HAP-1 (cell line): ENCODE data around the gene DHX32.

Experiments
- DNase-seq, 2 experiments: peaks; one replicate each; pipeline ENCODE4 v3.0.0-alpha.2; 2016 to 2020; ENCODE audit warnings: low spot score in 2 of 2
- H3K27me3 ChIP-seq: fragments of 250-450 bp; sonication (Bioruptor Pico); 2 replicates; pipeline ENCODE4 v1.5.1; 2020; ENCODE audit warnings: low read depth, mild to moderate bottlenecking, moderate library complexity
- H3K36me3 ChIP-seq: fragments of 250-450 bp; sonication (Bioruptor Pico); replicated peaks from 2 replicates; pipeline ENCODE4 v1.5.1; 2020; ENCODE audit warnings: mild to moderate bottlenecking
- H3K4me1 ChIP-seq: fragments of 250-450 bp; sonication (Bioruptor Pico); 2 replicates; pipeline ENCODE4 v1.5.1; 2020; ENCODE audit warnings: mild to moderate bottlenecking
- H3K4me3 ChIP-seq: fragments of 250-450 bp; sonication (Bioruptor Pico); 2 replicates; pipeline ENCODE4 v1.5.1; 2020; ENCODE audit warnings: mild to moderate bottlenecking, moderate library complexity
- H3K9me3 ChIP-seq: fragments of 250-450 bp; sonication (Bioruptor Pico); 2 replicates; pipeline ENCODE4 v1.5.1; 2020; ENCODE audit warnings: mild to moderate bottlenecking, moderate library complexity
- in situ Hi-C: fragments of 300-500 bp; cut with MboI; formaldehyde crosslinking; loops from 3 replicates; pipeline ENCODE4 v1.14.3; 2020; ENCODE audit warnings: low sequenced_read_pairs, inconsistent platforms, mixed read lengths

DHX32 gene

DNA sequence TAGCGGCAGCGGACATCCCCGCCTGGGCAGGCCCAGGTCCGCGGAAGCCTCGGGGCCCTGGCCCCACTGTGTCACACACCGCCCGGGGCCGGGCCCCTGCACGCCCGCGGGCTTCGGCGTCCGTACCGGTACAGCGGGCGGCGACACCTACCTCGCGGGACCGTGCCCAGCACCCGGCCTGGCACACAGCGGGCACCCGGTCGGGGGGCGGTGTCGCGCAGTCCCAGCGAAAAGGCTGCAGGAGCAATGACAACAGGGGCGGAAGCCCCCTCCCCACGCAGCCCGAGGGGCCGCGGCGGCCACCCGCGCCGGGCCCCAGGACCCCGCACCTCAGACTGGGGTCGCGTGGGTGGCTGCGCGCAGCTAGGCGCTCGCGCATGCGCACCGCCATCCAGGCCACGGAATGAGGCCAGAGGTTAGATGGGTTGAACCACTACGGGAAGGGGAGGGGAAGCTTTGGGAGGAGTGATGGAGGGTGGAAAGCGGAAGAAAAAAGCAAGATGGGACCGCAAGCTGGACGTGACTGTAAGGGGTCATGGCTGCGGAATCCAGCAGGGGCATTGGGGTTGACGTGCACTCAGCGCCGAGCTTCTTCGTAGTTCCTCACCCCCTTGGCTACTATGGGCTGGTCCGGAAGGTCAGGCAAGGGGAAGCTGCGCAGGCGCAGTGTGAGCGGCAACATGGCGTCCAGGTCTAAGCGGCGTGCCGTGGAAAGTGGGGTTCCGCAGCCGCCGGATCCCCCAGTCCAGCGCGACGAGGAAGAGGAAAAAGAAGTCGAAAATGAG is 58.0 kb downstream of the DHX32 start, which contains the start of the genes BCCIP and UROS:
BCCIP (plus strand) TSS at position 669 of the 785 bp plus-strand sequence; CDS start at position 681, 12 bp downstream.
UROS (minus strand) TSS at position 381 of the 785 bp plus-strand sequence. CDS start 6,759 bp downstream, outside the sequence.
- Histone ChIP-seq H3K36me3 (peaks cover 25% of the 10 kb centered on the region), H3K4me1 (peaks cover 18% of the 10 kb centered on the region), H3K4me3 (peak within 1 kb of the TSS; percentile 76), H3K27me3 (no peaks in the 10 kb centered on the region), H3K9me3 (no peaks in the 10 kb centered on the region)
- DNase-seq = peak; percentile 78 to 91
- in situ Hi-C loops = no loop called here

DNA sequence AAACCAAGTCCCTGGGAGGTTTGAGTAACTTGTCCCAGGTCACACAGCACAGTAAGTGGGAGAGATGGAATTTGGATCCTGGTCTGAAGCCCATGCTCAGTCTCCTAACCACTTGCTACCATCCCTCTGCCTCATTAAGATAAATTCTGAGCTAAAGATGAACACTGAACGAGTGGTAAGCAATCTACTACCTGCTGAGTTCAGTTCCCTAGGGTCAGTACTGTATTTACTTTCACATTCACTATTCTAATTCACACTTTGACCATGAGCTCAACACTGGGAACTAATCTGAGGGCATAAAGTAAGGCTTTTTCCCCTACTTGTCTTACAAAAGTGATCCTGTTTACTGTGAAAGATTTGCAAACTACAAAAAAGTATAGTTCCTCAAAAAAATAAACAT is 60.4 kb downstream of the DHX32 start:
- in situ Hi-C loops = no loop called here
- no peaks in the 10 kb centered on the region for H3K27me3 ChIP-seq
- H3K36me3 ChIP-seq = peaks cover 6% of the 10 kb centered on the region
- H3K9me3 ChIP-seq = no peaks in the 10 kb centered on the region
- DNase-seq = no peak
- no peak overlapping the region for H3K4me3 ChIP-seq
- peaks cover 11% of the 10 kb centered on the region for H3K4me1 ChIP-seq

- DNase-seq = no peak
- H3K9me3 ChIP-seq = no peaks in the 10 kb centered on the region
- in situ Hi-C loops = no loop called here
- H3K4me1 ChIP-seq = no peaks in the 10 kb centered on the region
- no peaks in the 10 kb centered on the region for H3K27me3 ChIP-seq
- peaks cover 5% of the 10 kb centered on the region for H3K36me3 ChIP-seq
- no peak overlapping the region for H3K4me3 ChIP-seq
Measured at GRCh38 chr10:125817337-125817946, 63.6 kb downstream of the DHX32 start.

- DNase-seq = no peak
- in situ Hi-C loops = no loop called here
- peaks cover 10% of the 10 kb centered on the region for H3K36me3 ChIP-seq
- no peaks in the 10 kb centered on the region for H3K9me3 ChIP-seq
- H3K27me3 ChIP-seq = no peaks in the 10 kb centered on the region
- H3K4me1 ChIP-seq = no peaks in the 10 kb centered on the region
- H3K4me3 ChIP-seq = no peak overlapping the region
Measured at GRCh38 chr10:125816548-125816947, 64.5 kb downstream of the DHX32 start.

- no peak overlapping the region for H3K4me3 ChIP-seq
- DNase-seq = no peak
- H3K9me3 ChIP-seq = no peaks in the 10 kb centered on the region
- in situ Hi-C loops = no loop called here
- H3K4me1 ChIP-seq = no peaks in the 10 kb centered on the region
- H3K36me3 ChIP-seq = peaks cover 18% of the 10 kb centered on the region
- H3K27me3 ChIP-seq = no peaks in the 10 kb centered on the region
Measured at GRCh38 chr10:125815764-125816163, 65.3 kb downstream of the DHX32 start.

DNA sequence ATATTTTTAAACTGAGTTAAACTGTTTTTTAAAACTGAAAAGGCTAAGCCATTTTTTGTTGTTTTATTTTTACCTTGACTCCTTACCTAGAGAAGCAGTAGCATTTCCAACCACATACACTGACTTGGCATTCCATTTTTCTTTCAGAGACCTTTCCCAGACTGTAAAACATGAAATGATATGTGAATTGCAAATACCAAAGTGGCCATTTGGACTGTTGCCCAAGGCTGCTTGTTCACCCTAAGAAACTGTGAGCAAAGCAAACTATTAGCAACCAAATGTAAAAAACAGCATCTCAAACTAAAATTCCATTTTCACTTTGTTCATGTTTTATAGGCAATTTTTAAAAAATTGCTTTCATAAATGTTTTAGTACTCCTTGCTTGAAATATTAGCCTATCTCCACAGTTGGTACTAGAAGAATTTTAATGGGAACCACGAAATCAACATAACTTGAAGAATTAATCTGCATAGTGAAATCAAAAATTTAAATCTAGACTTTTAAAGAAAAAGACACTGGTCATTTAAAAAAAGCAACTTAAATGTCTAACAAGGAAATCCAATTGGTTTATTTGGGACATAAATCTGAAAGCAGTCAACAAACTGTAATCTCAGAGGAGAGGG is 68.9 kb downstream of the DHX32 start:
- H3K27me3 ChIP-seq = no peaks in the 10 kb centered on the region
- H3K4me3 ChIP-seq = no peak overlapping the region
- DNase-seq = no peak
- in situ Hi-C loops = no loop called here
- H3K4me1 ChIP-seq = no peaks in the 10 kb centered on the region
- peaks cover 28% of the 10 kb centered on the region for H3K36me3 ChIP-seq
- no peaks in the 10 kb centered on the region for H3K9me3 ChIP-seq

- Histone ChIP-seq H3K36me3 (peaks cover 34% of the 10 kb centered on the region), H3K27me3 (no peaks in the 10 kb centered on the region), H3K4me1 (no peaks in the 10 kb centered on the region), H3K4me3 (no peak overlapping the region), H3K9me3 (no peaks in the 10 kb centered on the region)
- in situ Hi-C loops = no loop called here
- no peak for DNase-seq
Measured at GRCh38 chr10:125811251-125811650, 69.8 kb downstream of the DHX32 start.

GRCh38 chr10:125808047-125808446 is 73.0 kb downstream of the DHX32 start:
- no peaks in the 10 kb centered on the region for H3K27me3 ChIP-seq
- DNase-seq = no peak
- no peaks in the 10 kb centered on the region for H3K4me1 ChIP-seq
- peaks cover 42% of the 10 kb centered on the region for H3K36me3 ChIP-seq
- no peaks in the 10 kb centered on the region for H3K9me3 ChIP-seq
- H3K4me3 ChIP-seq = no peak overlapping the region
- in situ Hi-C loops = no loop called here

GRCh38 chr10:125802739-125803138 is 78.4 kb downstream of the DHX32 start:
- no peak for DNase-seq
- Histone ChIP-seq H3K36me3 (peaks cover 25% of the 10 kb centered on the region), H3K4me3 (no peak overlapping the region), H3K27me3 (no peaks in the 10 kb centered on the region), H3K9me3 (no peaks in the 10 kb centered on the region), H3K4me1 (no peaks in the 10 kb centered on the region)
- in situ Hi-C loops = no loop called here

DNA sequence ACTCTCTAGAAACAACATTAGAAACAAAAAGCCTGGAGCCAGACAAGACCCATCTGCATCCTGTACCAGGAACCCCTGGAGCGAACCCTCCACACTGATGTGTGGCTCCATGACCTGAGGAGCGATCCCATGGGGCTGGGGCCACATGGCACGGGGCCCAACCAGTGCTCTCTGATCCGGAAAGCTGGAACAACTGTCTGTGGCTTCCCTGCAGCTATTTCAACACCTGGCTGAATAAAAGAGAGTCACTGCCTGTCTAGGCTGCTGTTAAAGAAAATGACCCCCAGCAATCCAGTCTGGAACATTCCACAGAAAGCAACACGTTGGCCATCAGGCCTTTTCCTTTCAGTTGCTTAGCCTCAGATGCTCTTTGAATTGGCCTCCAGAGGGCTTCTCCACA is 79.0 kb downstream of the DHX32 start:
- in situ Hi-C loops = no loop called here
- no peak for DNase-seq
- peaks cover 21% of the 10 kb centered on the region for H3K36me3 ChIP-seq
- H3K4me1 ChIP-seq = no peaks in the 10 kb centered on the region
- H3K27me3 ChIP-seq = no peaks in the 10 kb centered on the region
- H3K9me3 ChIP-seq = no peaks in the 10 kb centered on the region
- H3K4me3 ChIP-seq = no peak overlapping the region

DNA sequence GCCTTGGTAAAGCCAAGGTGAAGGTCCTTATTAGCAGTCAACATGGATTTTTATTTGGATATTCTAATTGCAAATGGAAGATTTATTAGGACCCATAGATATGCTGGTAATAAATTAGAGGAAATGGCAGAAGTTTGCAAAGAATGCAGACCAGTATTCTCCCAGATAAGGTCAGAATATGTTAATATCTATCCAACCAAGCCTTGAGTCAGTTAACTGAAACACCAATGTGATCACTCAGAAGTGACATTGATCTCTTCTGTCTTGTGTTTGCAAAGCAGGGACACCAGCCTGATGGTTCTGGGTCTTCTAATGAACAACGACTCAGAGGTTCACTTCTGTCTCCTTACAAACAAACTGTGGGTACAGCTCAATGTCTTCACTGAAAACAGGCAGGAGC is 79.5 kb downstream of the DHX32 start:
- in situ Hi-C loops = no loop called here
- Histone ChIP-seq H3K27me3 (no peaks in the 10 kb centered on the region), H3K36me3 (peaks cover 19% of the 10 kb centered on the region), H3K4me3 (no peak overlapping the region), H3K9me3 (no peaks in the 10 kb centered on the region), H3K4me1 (no peaks in the 10 kb centered on the region)
- no peak for DNase-seq

DNA sequence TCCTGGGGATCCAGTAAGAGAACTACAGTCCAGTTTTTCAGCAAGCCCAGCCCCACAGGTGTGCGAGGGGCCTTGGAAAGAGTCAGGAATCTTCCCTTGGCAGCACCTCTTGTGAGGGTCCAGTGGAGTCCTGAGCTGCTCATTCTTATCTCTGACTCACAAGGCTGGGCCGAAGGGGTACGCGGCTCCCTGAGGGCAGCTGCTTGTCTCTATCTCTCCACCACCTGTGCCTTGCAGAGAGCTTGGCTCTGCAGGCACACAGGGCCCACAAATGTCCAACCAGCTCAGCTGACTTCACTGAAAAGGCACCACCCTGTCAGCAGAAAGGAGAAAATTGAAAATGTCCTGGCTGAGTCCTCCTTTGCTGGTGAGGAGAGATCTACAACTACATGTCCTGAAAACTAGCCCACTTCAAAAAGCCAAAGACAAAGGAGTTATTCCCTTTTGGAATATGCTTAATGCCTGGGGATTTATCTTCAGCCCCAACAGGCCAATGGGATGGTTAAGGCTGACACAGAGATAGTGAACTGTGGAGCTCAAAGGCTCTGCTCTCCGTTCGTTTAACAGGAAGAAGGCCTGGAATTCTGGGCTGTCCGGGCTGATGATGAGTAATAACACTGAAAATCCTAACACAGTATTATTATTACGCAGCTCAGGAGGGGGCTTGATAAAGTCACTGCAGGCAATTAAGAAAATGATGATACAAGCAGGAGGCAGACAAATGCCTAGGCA is 81.5 kb downstream of the DHX32 start:
- H3K9me3 ChIP-seq = no peaks in the 10 kb centered on the region
- no peak overlapping the region for H3K4me3 ChIP-seq
- in situ Hi-C loops = no loop called here
- no peak for DNase-seq
- H3K4me1 ChIP-seq = no peaks in the 10 kb centered on the region
- H3K27me3 ChIP-seq = no peaks in the 10 kb centered on the region
- H3K36me3 ChIP-seq = peaks cover 10% of the 10 kb centered on the region

GRCh38 chr10:125797994-125798662 is 83.0 kb downstream of the DHX32 start:
- in situ Hi-C loops = no loop called here
- H3K36me3 ChIP-seq = peaks cover 6% of the 10 kb centered on the region
- DNase-seq = no peak

More at GRCh38 chr10:125797994-125798662, 83.0 kb downstream of the DHX32 start:
- Histone ChIP-seq H3K4me3 (no peak overlapping the region), H3K4me1 (no peaks in the 10 kb centered on the region), H3K9me3 (no peaks in the 10 kb centered on the region), H3K27me3 (no peaks in the 10 kb centered on the region)
